Subcutaneous abdominal adipose tissue (tissue), 5 donors: Measurements from ENCODE around the gene ANAPC5.

Source experiments
- H3K27ac ChIP-seq: one replicate; pipeline ENCODE4 v1.7.0; 2013; ENCODE audit warnings: low read depth, mild to moderate bottlenecking, inconsistent platforms, low read length, moderate library complexity
- H3K27me3 ChIP-seq, 5 donors: one replicate each; pipeline ENCODE4 v1.7.0; 2013; ENCODE audit warnings: low read length in 5 of 5, inconsistent platforms in 1 of 5; ENCODE audit not compliant: control insufficient read depth in 5 of 5, insufficient read depth in 4 of 5
- H3K36me3 ChIP-seq, 5 donors: one replicate each; pipeline ENCODE4 v1.7.0; 2013; ENCODE audit warnings: low read length in 5 of 5; ENCODE audit not compliant: control insufficient read depth in 5 of 5, insufficient read depth in 5 of 5
- H3K4me1 ChIP-seq, 5 donors: one replicate each; pipeline ENCODE4 v1.7.0; 2013; ENCODE audit warnings: low read length in 5 of 5, mild to moderate bottlenecking in 3 of 5, moderate library complexity in 1 of 5; ENCODE audit not compliant: control insufficient read depth in 5 of 5, insufficient read depth in 5 of 5
- H3K4me3 ChIP-seq, 5 donors: one replicate each; pipeline ENCODE4 v1.7.0; 2013; ENCODE audit warnings: low read length in 5 of 5, low read depth in 1 of 5
- H3K9ac ChIP-seq, 5 donors: one replicate each; pipeline ENCODE4 v1.7.0; 2013; ENCODE audit warnings: low read length in 5 of 5, mild to moderate bottlenecking in 4 of 5, moderate library complexity in 3 of 5
- H3K9me3 ChIP-seq, 5 donors: one replicate each; pipeline ENCODE4 v1.7.0; 2013; ENCODE audit warnings: low read length in 5 of 5; ENCODE audit not compliant: control insufficient read depth in 5 of 5
- donor health status: healthy.
- donor health status: healthy.
- donor health status: healthy.
- donor health status: healthy.
- donor health status: healthy.

Gene ANAPC5

GRCh38 chr12:121366063-121366459 is 13.8 kb upstream of the ANAPC5 start:
- Histone ChIP-seq H3K9me3 (no peaks in the 10 kb centered on the region), H3K36me3 (no peaks in the 10 kb centered on the region), H3K27me3 (peaks cover 0 to 3% (median 0%) of the 10 kb centered on the region in 5 donors), H3K4me3 (no peak overlapping the region), H3K4me1 (no peaks in the 10 kb centered on the region), H3K27ac (no peak overlapping the region), H3K9ac (no peak overlapping the region)

- H3K36me3 ChIP-seq, result no peaks in the 10 kb centered on the region
- H3K9ac ChIP-seq, result no peak overlapping the region
- H3K27me3 ChIP-seq, result peaks cover 0 to 3% (median 0%) of the 10 kb centered on the region in 5 donors
- no peaks in the 10 kb centered on the region for H3K9me3 ChIP-seq
- H3K4me3 ChIP-seq, result no peak overlapping the region
- no peaks in the 10 kb centered on the region for H3K4me1 ChIP-seq
- no peak overlapping the region for H3K27ac ChIP-seq
Measured at GRCh38 chr12:121365416-121366062, 13.3 kb upstream of the ANAPC5 start.

DNA sequence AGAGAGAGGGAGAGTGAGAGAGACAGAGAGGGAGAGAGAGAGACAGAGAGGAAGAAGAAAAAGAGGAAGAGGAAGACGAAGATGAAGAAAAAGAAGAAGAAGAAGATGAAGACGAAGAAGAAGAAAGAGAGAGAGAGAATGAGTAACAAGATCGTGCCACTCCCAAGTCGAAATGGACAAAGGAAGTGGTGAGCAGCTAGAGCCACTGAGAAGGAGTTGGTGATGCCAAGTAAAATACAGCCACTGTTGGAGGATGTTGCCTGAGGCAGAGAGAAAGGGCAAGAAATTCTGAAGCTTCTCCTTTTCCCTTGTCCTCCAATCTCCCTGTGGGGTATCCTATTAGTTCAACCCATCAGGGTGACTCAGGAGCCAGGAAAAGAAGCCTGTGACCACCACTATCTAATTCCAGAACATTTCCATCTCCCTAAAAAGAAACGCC is 12.5 kb upstream of the ANAPC5 start:
- H3K9ac ChIP-seq, result no peak overlapping the region
- H3K4me3 ChIP-seq, result no peak overlapping the region
- H3K4me1 ChIP-seq, result no peaks in the 10 kb centered on the region
- no peaks in the 10 kb centered on the region for H3K9me3 ChIP-seq
- no peaks in the 10 kb centered on the region for H3K36me3 ChIP-seq
- peaks cover 0 to 3% (median 0%) of the 10 kb centered on the region in 5 donors for H3K27me3 ChIP-seq
- no peak overlapping the region for H3K27ac ChIP-seq

DNA sequence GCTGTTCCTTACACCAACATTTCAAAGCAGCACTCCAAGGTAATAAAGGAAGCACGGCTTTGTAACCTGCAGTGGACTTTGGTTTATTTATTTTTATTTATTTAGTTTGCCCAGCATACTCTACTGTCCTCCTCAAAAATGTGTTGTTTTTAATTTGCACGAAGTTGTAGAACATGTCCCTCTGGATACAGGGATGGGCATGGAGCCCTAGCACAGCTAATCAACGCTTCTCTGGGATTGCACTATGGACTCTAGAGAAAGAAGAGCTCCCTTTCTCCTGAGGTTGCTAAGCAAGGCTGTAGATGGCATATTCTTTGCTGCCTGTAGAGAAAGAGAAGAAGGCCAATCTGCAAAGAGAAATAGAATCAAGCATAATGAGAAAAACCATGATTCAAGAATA is 5.9 kb upstream of the ANAPC5 start:
- H3K4me3 ChIP-seq, result no peak overlapping the region
- no peaks in the 10 kb centered on the region for H3K9me3 ChIP-seq
- peaks cover 0 to 5% (median 3%) of the 10 kb centered on the region in 5 donors for H3K4me1 ChIP-seq
- H3K36me3 ChIP-seq, result no peaks in the 10 kb centered on the region
- no peaks in the 10 kb centered on the region for H3K27me3 ChIP-seq
- no peak overlapping the region for H3K9ac ChIP-seq
- H3K27ac ChIP-seq, result no peak overlapping the region

DNA sequence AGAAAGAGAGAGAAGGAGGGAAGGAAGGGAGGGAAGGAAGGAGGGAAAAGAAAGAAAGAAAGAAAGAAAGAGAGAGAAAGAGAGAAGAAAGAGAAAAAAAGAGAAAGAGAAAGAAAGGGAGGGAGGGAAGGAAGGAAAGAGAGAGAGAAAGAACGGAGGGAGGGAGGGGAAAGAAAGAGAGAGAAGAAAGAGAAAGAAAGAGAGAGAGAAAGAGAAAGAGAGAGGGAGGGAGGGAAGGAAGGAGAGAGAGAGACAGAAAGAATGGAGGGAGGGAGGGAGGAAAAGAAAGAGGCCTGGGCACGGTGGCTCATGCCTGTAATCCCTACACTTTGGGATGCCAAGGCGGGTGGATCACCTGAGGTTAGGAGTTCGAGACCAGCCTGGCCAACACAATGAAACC is 5.1 kb upstream of the ANAPC5 start:
- Histone ChIP-seq H3K9me3 (no peaks in the 10 kb centered on the region), H3K27me3 (peaks cover 0 to 1% (median 0%) of the 10 kb centered on the region in 5 donors), H3K4me1 (peaks cover 2 to 8% (median 6%) of the 10 kb centered on the region in 5 donors), H3K4me3 (no peak overlapping the region), H3K27ac (no peak overlapping the region), H3K9ac (no peak overlapping the region), H3K36me3 (no peaks in the 10 kb centered on the region)

DNA sequence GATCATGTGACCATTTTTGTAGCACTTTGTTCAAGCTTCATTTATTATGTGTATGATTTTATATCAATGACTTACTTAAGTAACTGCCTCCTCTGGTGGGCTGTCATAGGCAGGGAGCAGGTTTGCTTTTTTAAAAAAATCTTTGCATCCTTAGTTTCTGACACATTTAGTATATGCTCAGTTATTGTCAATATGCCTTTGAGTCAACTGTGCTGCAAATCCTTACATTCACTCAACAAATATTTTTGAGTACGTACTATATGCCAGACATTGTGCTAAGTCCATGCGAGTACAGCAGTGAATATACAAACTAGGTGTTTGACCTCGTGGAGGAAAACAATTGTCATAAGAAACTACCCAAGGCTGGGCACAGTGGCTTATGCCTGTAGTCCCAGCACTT is 4.4 kb upstream of the ANAPC5 start:
- Histone ChIP-seq H3K27me3 (peaks cover 0 to 2% (median 0%) of the 10 kb centered on the region in 5 donors), H3K4me1 (peaks cover 2 to 13% (median 10%) of the 10 kb centered on the region in 5 donors), H3K4me3 (no peak overlapping the region), H3K9ac (no peak overlapping the region), H3K36me3 (no peaks in the 10 kb centered on the region), H3K9me3 (no peaks in the 10 kb centered on the region), H3K27ac (no peak overlapping the region)

GRCh38 chr12:121355818-121356217 is 3.6 kb upstream of the ANAPC5 start:
- peaks cover 0 to 2% (median 0%) of the 10 kb centered on the region in 5 donors for H3K27me3 ChIP-seq
- H3K9ac ChIP-seq, result no peak overlapping the region
- no peaks in the 10 kb centered on the region for H3K9me3 ChIP-seq
- H3K4me3 ChIP-seq, result no peak overlapping the region
- no peak overlapping the region for H3K27ac ChIP-seq
- peaks cover 2 to 21% (median 19%) of the 10 kb centered on the region in 5 donors for H3K4me1 ChIP-seq
- H3K36me3 ChIP-seq, result no peaks in the 10 kb centered on the region

DNA sequence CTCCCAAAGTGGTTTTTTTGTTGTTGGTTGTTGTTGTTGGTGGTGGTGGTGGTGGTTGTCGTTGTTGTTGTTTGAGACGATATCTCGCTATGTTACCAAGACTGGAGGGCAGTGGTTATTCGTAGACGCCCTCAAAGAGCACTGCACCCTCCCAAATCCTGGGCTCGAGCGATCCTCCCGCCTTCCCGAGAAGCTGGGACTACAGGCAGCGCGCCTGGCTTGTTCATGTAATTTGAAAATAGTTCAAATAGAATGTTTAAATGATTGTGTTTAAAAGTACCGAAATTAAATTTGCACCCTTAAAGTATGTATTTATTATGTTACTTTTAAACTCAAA is 439 bp upstream of the ANAPC5 start:
- Histone ChIP-seq H3K9me3 (no peaks in the 10 kb centered on the region), H3K4me1 (peaks cover 2 to 25% (median 22%) of the 10 kb centered on the region in 5 donors), H3K4me3 (peak overlapping the region; percentile 71 to 100 (median 99)), H3K36me3 (peaks cover 0 to under 1% (median 0%) of the 10 kb centered on the region in 5 donors), H3K27ac (peak overlapping the region; percentile 53), H3K9ac (peak overlapping the region in 4 of 5 donors; percentile 62 to 69 (median 66)), H3K27me3 (peaks cover 0 to 2% (median 0%) of the 10 kb centered on the region in 5 donors)

DNA sequence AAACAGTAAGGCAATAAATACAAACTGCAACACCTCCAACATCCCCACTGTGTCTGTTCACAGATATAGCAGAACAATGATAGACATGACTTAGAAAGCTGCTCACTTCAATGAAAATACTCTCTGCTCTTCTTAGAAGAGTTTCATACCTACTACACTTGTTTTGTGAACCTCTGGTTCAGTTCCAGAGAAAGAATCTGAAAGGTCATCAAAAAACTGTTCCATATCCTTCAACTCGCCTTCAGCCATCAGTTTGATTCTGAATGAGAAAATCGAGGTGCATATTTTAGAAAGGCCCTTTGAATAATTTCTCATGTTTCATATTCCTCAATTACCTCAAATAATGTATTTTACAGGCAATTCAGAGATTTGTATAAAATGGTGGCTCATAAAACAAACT is 5.5 kb downstream of the ANAPC5 start:
- Histone ChIP-seq H3K9me3 (no peaks in the 10 kb centered on the region), H3K27ac (no peak overlapping the region), H3K36me3 (peaks cover 28 to 54% (median 40%) of the 10 kb centered on the region in 5 donors), H3K4me1 (peaks cover 0 to 13% (median 12%) of the 10 kb centered on the region in 5 donors), H3K9ac (no peak overlapping the region), H3K27me3 (no peaks in the 10 kb centered on the region), H3K4me3 (no peak overlapping the region)

- no peaks in the 10 kb centered on the region for H3K27me3 ChIP-seq
- peaks cover 32 to 63% (median 49%) of the 10 kb centered on the region in 5 donors for H3K36me3 ChIP-seq
- H3K9me3 ChIP-seq, result no peaks in the 10 kb centered on the region
- peak overlapping the region in 1 of 5 donors; percentile 12 for H3K9ac ChIP-seq
- H3K4me1 ChIP-seq, result no peaks in the 10 kb centered on the region
- no peak overlapping the region for H3K4me3 ChIP-seq
- H3K27ac ChIP-seq, result no peak overlapping the region
Measured at GRCh38 chr12:121345151-121345815, 6.9 kb downstream of the ANAPC5 start.
